WTC11 (cell line): ENCODE results near the gene ARIH1. TPM values are rescaled to one million over a fixed set of nuclear protein-coding genes. Genes with fewer than 3 reads are reported as not detected.

Experiments
- ATAC-seq: fragments of 200-7000 bp; cut with Tn5 transposase; 2 replicates; pipeline ENCODE4 v1.10.0; 2021; ENCODE audit warnings: mild to moderate bottlenecking, moderate library complexity
- CTCF ChIA-PET: fragments of 300-600 bp; sonication (Branson Sonifier 250); formaldehyde crosslinking; loops from one replicate; lab custom pipeline; 2021; ENCODE audit warnings: antibody characterized with exemption; lab: Charles Lee
- POLR2A ChIA-PET: fragments of 350-600 bp; sonication (Branson Sonifier 250); formaldehyde crosslinking; loops from one replicate; lab custom pipeline; 2021; ENCODE audit warnings: antibody characterized with exemption; lab: Charles Lee
- DNase-seq: peaks from one replicate; pipeline ENCODE4 v3.0.0; 2021; ENCODE audit warnings: low spot score
- H3K27ac Mint-ChIP-seq: 2 replicates; pipeline ENCODE4 v1.8.0; 2021; ENCODE audit warnings: mixed read lengths
- H3K27me3 Mint-ChIP-seq: 2 replicates; pipeline ENCODE4 v1.8.0; 2021; ENCODE audit warnings: low read depth, mild to moderate bottlenecking, moderate library complexity, mixed read lengths
- H3K36me3 Mint-ChIP-seq: 2 replicates; pipeline ENCODE4 v1.8.0; 2021; ENCODE audit warnings: mixed read lengths
- H3K4me1 Mint-ChIP-seq: 2 replicates; pipeline ENCODE4 v1.8.0; 2022; ENCODE audit warnings: mixed read lengths
- H3K4me3 Mint-ChIP-seq: 2 replicates; pipeline ENCODE4 v1.8.0; 2021; ENCODE audit warnings: mild to moderate bottlenecking, moderate library complexity, mixed read lengths
- H3K9me3 Mint-ChIP-seq: 2 replicates; pipeline ENCODE4 v1.8.0; 2021; ENCODE audit warnings: mixed read lengths
- CREB1 ChIP-seq: sonication (generic); formaldehyde crosslinking; IDR thresholded peaks from 2 replicates; pipeline ENCODE4 v1.8.0; 2023; ENCODE audit warnings: mild to moderate bottlenecking, missing genetic modification reagents
- CREM ChIP-seq: sonication (generic); formaldehyde crosslinking; IDR thresholded peaks from 2 replicates; pipeline ENCODE4 v1.8.1; 2022; ENCODE audit warnings: mild to moderate bottlenecking, missing genetic modification reagents, moderate library complexity
- FOXK1 ChIP-seq: sonication (generic); formaldehyde crosslinking; IDR thresholded peaks from 2 replicates; pipeline ENCODE4 v1.8.0; 2022; ENCODE audit warnings: mild to moderate bottlenecking, moderate library complexity, missing genetic modification reagents
- HMGXB4 ChIP-seq: sonication (generic); formaldehyde crosslinking; IDR thresholded peaks from 2 replicates; pipeline ENCODE4 v1.8.1; 2023; ENCODE audit warnings: mild to moderate bottlenecking, moderate library complexity, missing genetic modification reagents
- KAT7 ChIP-seq: sonication (generic); formaldehyde crosslinking; IDR thresholded peaks from 2 replicates; pipeline ENCODE4 v1.8.1; 2023; ENCODE audit warnings: missing genetic modification reagents, mild to moderate bottlenecking, borderline replicate concordance
- NFE2L1 ChIP-seq: sonication (generic); formaldehyde crosslinking; IDR thresholded peaks from 2 replicates; pipeline ENCODE4 v1.8.1; 2023; ENCODE audit warnings: missing genetic modification reagents
- NR3C1 ChIP-seq: sonication (generic); formaldehyde crosslinking; conservative IDR thresholded peaks from 2 replicates; pipeline ENCODE4 v1.8.1; 2023; ENCODE audit warnings: low read depth, mild to moderate bottlenecking, missing genetic modification reagents
- OVOL2 ChIP-seq: fragments of 250-450 bp; sonication (Bioruptor Pico); IDR thresholded peaks from 2 replicates; pipeline ENCODE4 v1.9.0; 2021; ENCODE audit warnings: mild to moderate bottlenecking, borderline replicate concordance
- RORB ChIP-seq: fragments of 250-450 bp; sonication (Bioruptor Pico); IDR thresholded peaks from 2 replicates; pipeline ENCODE4 v1.9.0; 2021; ENCODE audit warnings: mild to moderate bottlenecking
- SP1 ChIP-seq: sonication (generic); formaldehyde crosslinking; conservative IDR thresholded peaks from 2 replicates; pipeline ENCODE4 v1.8.1; 2022; ENCODE audit warnings: missing genetic modification reagents
- USF1 ChIP-seq: sonication (generic); formaldehyde crosslinking; IDR thresholded peaks from 2 replicates; pipeline ENCODE4 v1.8.0; 2022; ENCODE audit warnings: mild to moderate bottlenecking, missing genetic modification reagents
- ZNF317 ChIP-seq: sonication (generic); formaldehyde crosslinking; IDR thresholded peaks from 2 replicates; pipeline ENCODE4 v1.8.1; 2023; ENCODE audit warnings: low read depth, mild to moderate bottlenecking, moderate library complexity, missing genetic modification reagents, borderline replicate concordance
- ZNF671 ChIP-seq: fragments of 250-450 bp; sonication (Bioruptor Pico); IDR thresholded peaks from 2 replicates; pipeline ENCODE4 v1.8.0; 2021; ENCODE audit warnings: mild to moderate bottlenecking
- total RNA-seq: library from RNA; stranded (reverse); gene quantifications from 3 replicates; pipeline ENCODE4 v1.2.3, GENCODE V29; 2021
- TF ChIP-seq, protein P1 (sequence below): sonication (generic); formaldehyde crosslinking; IDR thresholded peaks from 2 replicates; pipeline ENCODE4 v1.8.1; 2022; ENCODE audit warnings: low read depth, missing genetic modification reagents, borderline replicate concordance
- TF ChIP-seq, protein P2 (sequence below): sonication (generic); formaldehyde crosslinking; IDR thresholded peaks from 2 replicates; pipeline ENCODE4 v1.8.1; 2022; ENCODE audit warnings: low read depth, mild to moderate bottlenecking, moderate library complexity, missing genetic modification reagents, borderline replicate concordance

The ARIH1 gene
- total RNA-seq, 1 experiment from 2014 or later = 198 TPM

GRCh38 chr15:72540606-72541237 lies 66.6 kb downstream of the ARIH1 start:
- no peak overlapping the region for H3K4me3 Mint-ChIP-seq
- H3K9me3 Mint-ChIP-seq = peaks cover 27% of the 10 kb centered on the region
- H3K36me3 Mint-ChIP-seq = peaks cover 38% of the 10 kb centered on the region
- ChIA-PET CTCF (no interaction called here), POLR2A (interaction anchor here (0.6 kb wide), 1 partner anchor 43 kb away, joined by 3 read pairs; no protein-coding TSS in a partner anchor)
- H3K27ac Mint-ChIP-seq = no peak overlapping the region
- TF ChIP-seq FOXK1 (CRISPR knock-in tag) (no peak), KAT7 (no peak), ZNF671 (CRISPR knock-in tag) (no peak), ZNF317 (CRISPR knock-in tag) (no peak), NR3C1 (no peak), OVOL2 (CRISPR knock-in tag) (no peak), USF1 (CRISPR knock-in tag) (no peak), HMGXB4 (CRISPR knock-in tag) (no peak)
- TF ChIP-seq, protein P1, sequence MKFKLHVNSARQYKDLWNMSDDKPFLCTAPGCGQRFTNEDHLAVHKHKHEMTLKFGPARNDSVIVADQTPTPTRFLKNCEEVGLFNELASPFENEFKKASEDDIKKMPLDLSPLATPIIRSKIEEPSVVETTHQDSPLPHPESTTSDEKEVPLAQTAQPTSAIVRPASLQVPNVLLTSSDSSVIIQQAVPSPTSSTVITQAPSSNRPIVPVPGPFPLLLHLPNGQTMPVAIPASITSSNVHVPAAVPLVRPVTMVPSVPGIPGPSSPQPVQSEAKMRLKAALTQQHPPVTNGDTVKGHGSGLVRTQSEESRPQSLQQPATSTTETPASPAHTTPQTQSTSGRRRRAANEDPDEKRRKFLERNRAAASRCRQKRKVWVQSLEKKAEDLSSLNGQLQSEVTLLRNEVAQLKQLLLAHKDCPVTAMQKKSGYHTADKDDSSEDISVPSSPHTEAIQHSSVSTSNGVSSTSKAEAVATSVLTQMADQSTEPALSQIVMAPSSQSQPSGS = no peak
- H3K27me3 Mint-ChIP-seq = no peaks in the 10 kb centered on the region
- H3K4me1 Mint-ChIP-seq = no peaks in the 10 kb centered on the region
- DNase-seq (no peak), ATAC-seq (no peak)

GRCh38 chr15:72541674-72542073 lies 67.5 kb downstream of the ARIH1 start:
- DNase-seq (no peak), ATAC-seq (no peak)
- H3K36me3 Mint-ChIP-seq = peaks cover 44% of the 10 kb centered on the region
- H3K9me3 Mint-ChIP-seq = peaks cover 27% of the 10 kb centered on the region
- H3K27me3 Mint-ChIP-seq = no peaks in the 10 kb centered on the region
- no peaks in the 10 kb centered on the region for H3K4me1 Mint-ChIP-seq
- no peak overlapping the region for H3K4me3 Mint-ChIP-seq
- no peak overlapping the region for H3K27ac Mint-ChIP-seq
- ChIA-PET CTCF (no interaction called here), POLR2A (no interaction called here)
- TF ChIP-seq SP1 (CRISPR knock-in tag) = no peak
- TF ChIP-seq HMGXB4 (CRISPR knock-in tag) = no peak
- no peak for TF ChIP-seq NFE2L1
- TF ChIP-seq, protein P2, sequence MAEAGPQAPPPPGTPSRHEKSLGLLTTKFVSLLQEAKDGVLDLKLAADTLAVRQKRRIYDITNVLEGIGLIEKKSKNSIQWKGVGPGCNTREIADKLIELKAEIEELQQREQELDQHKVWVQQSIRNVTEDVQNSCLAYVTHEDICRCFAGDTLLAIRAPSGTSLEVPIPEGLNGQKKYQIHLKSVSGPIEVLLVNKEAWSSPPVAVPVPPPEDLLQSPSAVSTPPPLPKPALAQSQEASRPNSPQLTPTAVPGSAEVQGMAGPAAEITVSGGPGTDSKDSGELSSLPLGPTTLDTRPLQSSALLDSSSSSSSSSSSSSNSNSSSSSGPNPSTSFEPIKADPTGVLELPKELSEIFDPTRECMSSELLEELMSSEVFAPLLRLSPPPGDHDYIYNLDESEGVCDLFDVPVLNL (CRISPR knock-in tag) = no peak

DNA sequence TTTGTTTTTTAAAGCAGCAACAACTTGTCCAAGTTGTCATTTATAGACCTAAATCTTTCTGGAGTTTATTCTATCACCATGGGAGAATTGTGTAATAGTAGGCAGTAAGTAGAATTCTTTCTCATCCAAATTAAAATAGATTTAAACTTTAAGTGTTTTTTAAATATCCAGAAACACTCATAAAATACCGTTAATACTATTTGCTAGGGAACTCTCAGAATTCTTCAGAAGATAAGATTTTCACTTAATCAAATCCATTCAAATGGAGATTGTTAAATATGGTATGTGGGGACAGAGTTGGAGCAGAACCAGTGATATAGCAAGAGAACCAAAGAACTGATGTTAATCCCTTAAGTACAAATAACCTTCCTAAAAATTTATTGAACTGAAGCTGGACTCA lies 71.0 kb downstream of the ARIH1 start:
- CTCF ChIA-PET = interaction anchor here (1.0 kb wide), 2 partner anchors 12 to 55 kb away, joined by 3 read pairs; no protein-coding TSS in a partner anchor
- Mint-ChIP-seq H3K36me3 (peaks cover 35% of the 10 kb centered on the region), H3K27me3 (no peaks in the 10 kb centered on the region), H3K4me3 (no peak overlapping the region), H3K9me3 (peaks cover 14% of the 10 kb centered on the region), H3K27ac (no peak overlapping the region), H3K4me1 (peaks cover 7% of the 10 kb centered on the region; the same call in 1 of the 2 replicates)
- TF ChIP-seq SP1 (CRISPR knock-in tag) (no peak), RORB (CRISPR knock-in tag) (no peak), CREM (CRISPR knock-in tag) (no peak), CREB1 (CRISPR knock-in tag) (no peak)
- ATAC-seq (no peak), DNase-seq (no peak)
- POLR2A ChIA-PET = interaction anchor here (0.6 kb wide), 1 partner anchor 170 kb away, joined by 4 read pairs; no protein-coding TSS in a partner anchor
